HL-60 (cell line): ENCODE data around the gene ITGA2B.
"Not testable (repeated sequence)": the region's sequence is repeated elsewhere in the genome, so short reads cannot be mapped to it uniquely, and the experiment has no call there.

Source experiments
- DNase-seq, 2 experiments: peaks; one replicate each; pipeline ENCODE4 v3.0.0-alpha.2; 2010 to 2020; ENCODE audit warnings: low read depth in 1 of 2, low spot score in 1 of 2
- H3K27ac ChIP-seq: fragments of 250-450 bp; sonication (Bioruptor Pico); replicated peaks from 2 replicates; pipeline ENCODE4 v1.5.1; 2020; ENCODE audit warnings: mild to moderate bottlenecking, moderate library complexity
- H3K27me3 ChIP-seq: fragments of 250-450 bp; sonication (Bioruptor Pico); 2 replicates; pipeline ENCODE4 v1.5.1; 2021; ENCODE audit warnings: mild to moderate bottlenecking, moderate library complexity; ENCODE audit not compliant: insufficient read depth, poor library complexity, severe bottlenecking
- H3K4me3 ChIP-seq: replicated peaks from 2 replicates; pipeline ENCODE4 v1.5.1; 2011; ENCODE audit warnings: mild to moderate bottlenecking, control low read depth, low read length; ENCODE audit not compliant: insufficient read depth
- CTCF ChIP-seq: IDR thresholded peaks from one replicate; pipeline ENCODE4 v1.5.1; 2011; ENCODE audit warnings: low read length, control low read depth, inconsistent platforms; ENCODE audit not compliant: insufficient read depth
- GABPA ChIP-seq: IDR thresholded peaks from 2 replicates; pipeline ENCODE4 v1.6.1; 2012; ENCODE audit warnings: low read depth
- POLR2AphosphoS5 ChIP-seq: IDR thresholded peaks from 2 replicates; pipeline ENCODE4 v1.6.1; 2012; ENCODE audit warnings: low read depth
- SPI1 ChIP-seq: IDR thresholded peaks from 2 replicates; pipeline ENCODE4 v1.6.1; 2012; ENCODE audit warnings: low read depth, mild to moderate bottlenecking, borderline replicate concordance
- TF ChIP-seq, protein P1 (sequence below): IDR thresholded peaks from 2 replicates; pipeline ENCODE4 v1.6.1; 2012; ENCODE audit warnings: low read depth; ENCODE audit not compliant: insufficient replicate concordance

ITGA2B gene

GRCh38 chr17:44367231-44367979 is 22.0 kb downstream of the ITGA2B start:
- DNase-seq: no peak
- no peak overlapping the region for H3K27ac ChIP-seq
- H3K27me3 ChIP-seq: peaks cover 34% of the 10 kb centered on the region
- no peak overlapping the region for H3K4me3 ChIP-seq
- TF ChIP-seq CTCF (no peak), POLR2AphosphoS5 (no peak), GABPA (no peak), SPI1 (no peak)
- TF ChIP-seq, protein P1, sequence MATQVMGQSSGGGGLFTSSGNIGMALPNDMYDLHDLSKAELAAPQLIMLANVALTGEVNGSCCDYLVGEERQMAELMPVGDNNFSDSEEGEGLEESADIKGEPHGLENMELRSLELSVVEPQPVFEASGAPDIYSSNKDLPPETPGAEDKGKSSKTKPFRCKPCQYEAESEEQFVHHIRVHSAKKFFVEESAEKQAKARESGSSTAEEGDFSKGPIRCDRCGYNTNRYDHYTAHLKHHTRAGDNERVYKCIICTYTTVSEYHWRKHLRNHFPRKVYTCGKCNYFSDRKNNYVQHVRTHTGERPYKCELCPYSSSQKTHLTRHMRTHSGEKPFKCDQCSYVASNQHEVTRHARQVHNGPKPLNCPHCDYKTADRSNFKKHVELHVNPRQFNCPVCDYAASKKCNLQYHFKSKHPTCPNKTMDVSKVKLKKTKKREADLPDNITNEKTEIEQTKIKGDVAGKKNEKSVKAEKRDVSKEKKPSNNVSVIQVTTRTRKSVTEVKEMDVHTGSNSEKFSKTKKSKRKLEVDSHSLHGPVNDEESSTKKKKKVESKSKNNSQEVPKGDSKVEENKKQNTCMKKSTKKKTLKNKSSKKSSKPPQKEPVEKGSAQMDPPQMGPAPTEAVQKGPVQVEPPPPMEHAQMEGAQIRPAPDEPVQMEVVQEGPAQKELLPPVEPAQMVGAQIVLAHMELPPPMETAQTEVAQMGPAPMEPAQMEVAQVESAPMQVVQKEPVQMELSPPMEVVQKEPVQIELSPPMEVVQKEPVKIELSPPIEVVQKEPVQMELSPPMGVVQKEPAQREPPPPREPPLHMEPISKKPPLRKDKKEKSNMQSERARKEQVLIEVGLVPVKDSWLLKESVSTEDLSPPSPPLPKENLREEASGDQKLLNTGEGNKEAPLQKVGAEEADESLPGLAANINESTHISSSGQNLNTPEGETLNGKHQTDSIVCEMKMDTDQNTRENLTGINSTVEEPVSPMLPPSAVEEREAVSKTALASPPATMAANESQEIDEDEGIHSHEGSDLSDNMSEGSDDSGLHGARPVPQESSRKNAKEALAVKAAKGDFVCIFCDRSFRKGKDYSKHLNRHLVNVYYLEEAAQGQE: no peak

DNA sequence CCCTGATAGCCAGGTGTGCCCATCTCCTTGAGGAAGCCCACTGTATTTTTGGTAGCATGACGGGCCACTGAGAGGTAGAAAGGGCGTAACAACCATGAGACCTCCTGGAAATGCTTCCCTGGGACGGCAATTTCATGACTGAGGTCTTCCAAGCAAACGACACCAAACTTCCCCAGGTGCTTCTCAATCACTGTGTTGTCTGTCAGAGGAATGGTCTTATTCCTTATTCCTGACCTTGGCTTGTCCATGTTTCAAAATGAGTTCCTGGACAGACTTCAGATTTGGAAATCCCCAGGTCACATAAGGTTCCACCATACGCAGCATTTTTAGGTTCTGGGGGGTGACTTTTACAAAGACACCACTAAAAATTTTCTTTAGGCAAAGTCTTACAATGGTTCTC is 24.4 kb downstream of the ITGA2B start:
- not testable (repeated sequence) for H3K4me3 ChIP-seq, DNase-seq, H3K27ac ChIP-seq
- peaks cover 29% of the 10 kb centered on the region for H3K27me3 ChIP-seq

DNA sequence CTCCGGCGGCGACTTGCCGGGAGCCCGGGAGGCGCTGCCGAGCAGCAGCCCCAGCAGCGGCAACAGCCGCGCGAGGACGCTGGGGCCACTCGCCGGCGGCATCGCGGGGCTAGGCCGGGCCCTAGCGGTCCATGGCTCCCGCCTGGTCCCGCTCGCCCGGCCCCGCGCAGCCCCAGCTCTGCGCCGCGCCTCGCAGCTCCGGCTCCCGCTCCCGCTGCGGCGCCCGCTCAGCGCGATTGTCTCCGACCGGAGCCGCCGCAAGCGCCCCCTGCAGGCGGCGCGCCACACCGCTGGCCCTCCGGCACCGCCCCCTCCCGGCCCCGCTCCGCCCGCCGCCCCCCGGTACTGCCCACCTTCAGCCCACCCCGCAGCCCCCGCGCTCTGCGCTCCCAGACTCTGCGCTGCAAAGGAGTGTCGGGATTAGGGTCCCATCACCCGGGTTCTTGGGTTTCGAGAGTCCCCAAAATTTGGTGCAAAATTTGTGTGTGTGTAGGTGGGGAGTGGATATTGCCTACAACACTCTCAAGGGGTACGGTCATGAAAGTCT is 25.8 kb downstream of the ITGA2B start, which contains the start of gene FAM171A2:
Gene FAM171A2, minus strand, starts transcription at position 241 of the 547 bp plus-strand sequence. Its CDS starts 139 bp downstream, at position 102.
- TF ChIP-seq CTCF (peak; percentile 9), POLR2AphosphoS5 (no peak)
- Histone ChIP-seq H3K4me3 (peak within 1 kb of the TSS; percentile 50), H3K27me3 (peaks cover 33% of the 10 kb centered on the region), H3K27ac (no peak within 1 kb of the TSS)
- DNase-seq: peak in 1 of 2 experiments; percentile 32

DNA sequence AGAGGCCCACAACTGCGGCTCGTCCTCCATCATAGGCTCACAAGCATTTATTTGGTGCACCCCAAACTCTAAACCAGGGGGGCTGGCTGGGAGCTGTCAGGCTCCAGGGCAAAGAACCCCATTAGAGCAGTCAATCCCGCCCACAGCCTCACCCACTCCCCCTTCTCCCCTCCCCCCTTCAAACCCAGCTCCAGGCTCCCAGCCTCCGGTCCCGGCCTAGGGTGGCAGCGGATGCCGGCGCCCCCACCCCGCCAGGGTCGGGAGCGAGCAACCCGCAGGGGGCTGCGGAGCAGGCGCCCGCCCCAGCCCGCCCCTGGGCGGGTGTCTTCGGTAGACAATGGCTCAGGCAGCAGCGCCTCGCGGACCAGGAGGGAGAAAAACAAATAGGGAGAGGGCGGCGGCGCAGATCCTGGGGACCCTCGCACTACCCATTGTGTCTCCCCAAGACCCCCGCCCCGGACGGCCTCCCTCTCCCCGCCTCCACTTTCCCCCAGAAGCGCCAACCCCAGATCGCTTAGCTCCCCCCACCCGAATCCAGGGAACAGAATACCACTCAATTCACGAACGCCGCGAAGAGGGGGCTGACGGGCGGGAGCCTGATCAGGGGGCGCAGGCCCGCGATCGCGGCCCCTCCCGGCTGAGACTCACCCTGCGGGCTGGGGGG is 26.4 kb downstream of the ITGA2B start:
- H3K4me3 ChIP-seq: peak overlapping the region; percentile 50
- DNase-seq: no peak
- no peak overlapping the region for H3K27ac ChIP-seq
- TF ChIP-seq POLR2AphosphoS5 (no peak), GABPA (no peak), SPI1 (no peak), CTCF (no peak)
- TF ChIP-seq, protein P1: no peak
- peaks cover 34% of the 10 kb centered on the region for H3K27me3 ChIP-seq
